HepG2 (cell line): ENCODE results near the gene TXNDC11. TPM values are rescaled to one million over a fixed set of nuclear protein-coding genes. Genes with fewer than 3 reads are reported as not detected.

Experiments
- ELF4 ChIP-seq: sonication (generic); formaldehyde crosslinking; IDR thresholded peaks from 2 replicates; pipeline ENCODE4 v1.5.0; 2020; ENCODE audit warnings: missing genetic modification reagents, mild to moderate bottlenecking, moderate library complexity, borderline replicate concordance
- ERF ChIP-seq: IDR thresholded peaks from 2 replicates; pipeline ENCODE4 v1.6.1; 2018; ENCODE audit warnings: missing biosample characterization, missing genetic modification reagents
- GATA4 ChIP-seq: sonication (generic); IDR thresholded peaks from 2 replicates; pipeline ENCODE4 v1.6.1; 2016; ENCODE audit warnings: antibody characterized with exemption, low read depth, borderline replicate concordance
- IKZF5 ChIP-seq: IDR thresholded peaks from 2 replicates; pipeline ENCODE4 v1.6.1; 2018; ENCODE audit warnings: missing genetic modification reagents, mild to moderate bottlenecking, missing compliant biosample characterization
- IRF2 ChIP-seq: IDR thresholded peaks from 2 replicates; pipeline ENCODE4 v1.6.1; 2018; ENCODE audit warnings: missing genetic modification reagents, missing compliant biosample characterization
- KAT8 ChIP-seq: IDR thresholded peaks from 2 replicates; pipeline ENCODE4 v1.6.1; 2016; ENCODE audit warnings: missing genetic modification reagents, missing compliant biosample characterization
- PAX8 ChIP-seq: sonication (generic); formaldehyde crosslinking; IDR thresholded peaks from 2 replicates; pipeline ENCODE4 v1.8.0; 2022; ENCODE audit warnings: mild to moderate bottlenecking, missing genetic modification reagents, borderline replicate concordance
- PLSCR1 ChIP-seq: sonication (generic); formaldehyde crosslinking; IDR thresholded peaks from 2 replicates; pipeline ENCODE4 v1.5.0; 2020; ENCODE audit warnings: missing genetic modification reagents, mild to moderate bottlenecking, borderline replicate concordance
- POLR2AphosphoS2 ChIP-seq: IDR thresholded peaks from 2 replicates; pipeline ENCODE4 v1.6.1; 2011; ENCODE audit warnings: low read depth, low read length, improper control_type of control experiment
- RBM39 ChIP-seq: fragments of 200-400 bp; formaldehyde crosslinking; IDR thresholded peaks from one replicate; pipeline ENCODE4 v1.6.1; 2018; ENCODE audit warnings: antibody characterized with exemption, mild to moderate bottlenecking, low read depth, low read length; ENCODE audit not compliant: poor library complexity, severe bottlenecking
- REXO4 ChIP-seq: sonication (generic); formaldehyde crosslinking; IDR thresholded peaks from 2 replicates; pipeline ENCODE4 v1.8.0; 2022; ENCODE audit warnings: missing genetic modification reagents, mild to moderate bottlenecking, borderline replicate concordance
- THAP11 ChIP-seq: IDR thresholded peaks from 2 replicates; pipeline ENCODE4 v1.6.1; 2016; ENCODE audit warnings: missing biosample characterization, missing genetic modification reagents
- ZNF567 ChIP-seq: sonication (generic); formaldehyde crosslinking; IDR thresholded peaks from 2 replicates; pipeline ENCODE4 v1.8.1; 2023; ENCODE audit warnings: mild to moderate bottlenecking, missing genetic modification reagents, borderline replicate concordance
- ZNF589 ChIP-seq: sonication (generic); formaldehyde crosslinking; conservative IDR thresholded peaks from 2 replicates; pipeline ENCODE4 v1.8.0; 2022; ENCODE audit warnings: mild to moderate bottlenecking, moderate library complexity, missing genetic modification reagents
- ZNF674 ChIP-seq: sonication (generic); formaldehyde crosslinking; IDR thresholded peaks from 2 replicates; pipeline ENCODE4 v1.5.0; 2020; ENCODE audit warnings: low read depth, mild to moderate bottlenecking, missing genetic modification reagents
- ZNF704 ChIP-seq: sonication (generic); formaldehyde crosslinking; IDR thresholded peaks from 2 replicates; pipeline ENCODE4 v1.8.1; 2023; ENCODE audit warnings: mild to moderate bottlenecking, inconsistent platforms, moderate library complexity, missing genetic modification reagents, borderline replicate concordance
- ZNF850 ChIP-seq: sonication (generic); formaldehyde crosslinking; conservative IDR thresholded peaks from 2 replicates; pipeline ENCODE4 v1.9.0; 2021; ENCODE audit warnings: mild to moderate bottlenecking, missing genetic modification reagents
- ZSCAN21 ChIP-seq: sonication (generic); formaldehyde crosslinking; IDR thresholded peaks from 2 replicates; pipeline ENCODE4 v1.8.0; 2022; ENCODE audit warnings: mild to moderate bottlenecking, missing genetic modification reagents, moderate library complexity, borderline replicate concordance
- polyA plus RNA-seq, 8 experiments: library from polyadenylated mRNA; depleted of rRNA in 3 of 8; stranded (reverse) in 7 of 8; unstranded in 1 of 8; fragments of >200 nt; fragmentation: Illumina TruSeq in 4 of 8; extraction: Trizol in 4 of 8; gene quantifications; 2 replicates each; pipeline versions ENCODE4 v1.2.1 to v1.2.3, GENCODE V29; 2011 to 2016; ENCODE audit warnings: low read depth in 4 of 8, missing spikeins in 1 of 8, mixed read lengths in 1 of 8; ENCODE audit not compliant: insufficient read depth in 1 of 8
- total RNA-seq, 5 experiments: library from RNA; depleted of rRNA; stranded (reverse); fragments of >200 nt; fragmentation: Illumina TruSeq; extraction: Trizol; gene quantifications; 2 replicates each; pipeline ENCODE4 v1.2.3, GENCODE V29; 2016; ENCODE audit warnings: low read depth in 1 of 5
- TF ChIP-seq, protein P1 (sequence below): sonication (generic); formaldehyde crosslinking; IDR thresholded peaks from 2 replicates; pipeline ENCODE4 v1.8.0; 2022; ENCODE audit warnings: missing genetic modification reagents, mild to moderate bottlenecking, borderline replicate concordance
- TF ChIP-seq, protein P2 (sequence below): sonication (generic); formaldehyde crosslinking; IDR thresholded peaks from 2 replicates; pipeline ENCODE4 v1.4.0; 2020; ENCODE audit warnings: mild to moderate bottlenecking, missing genetic modification reagents, borderline replicate concordance
- TF ChIP-seq, protein P3 (sequence below): sonication (generic); formaldehyde crosslinking; IDR thresholded peaks from 2 replicates; pipeline ENCODE4 v1.5.0; 2020; ENCODE audit warnings: missing genetic modification reagents, mild to moderate bottlenecking, borderline replicate concordance

Gene TXNDC11
- total and polyA plus RNA-seq, 2 of the 13 experiments (the other 11 are each of a cell fraction or from before 2014, with no cell fraction given) = 74.9 to 123 TPM

DNA sequence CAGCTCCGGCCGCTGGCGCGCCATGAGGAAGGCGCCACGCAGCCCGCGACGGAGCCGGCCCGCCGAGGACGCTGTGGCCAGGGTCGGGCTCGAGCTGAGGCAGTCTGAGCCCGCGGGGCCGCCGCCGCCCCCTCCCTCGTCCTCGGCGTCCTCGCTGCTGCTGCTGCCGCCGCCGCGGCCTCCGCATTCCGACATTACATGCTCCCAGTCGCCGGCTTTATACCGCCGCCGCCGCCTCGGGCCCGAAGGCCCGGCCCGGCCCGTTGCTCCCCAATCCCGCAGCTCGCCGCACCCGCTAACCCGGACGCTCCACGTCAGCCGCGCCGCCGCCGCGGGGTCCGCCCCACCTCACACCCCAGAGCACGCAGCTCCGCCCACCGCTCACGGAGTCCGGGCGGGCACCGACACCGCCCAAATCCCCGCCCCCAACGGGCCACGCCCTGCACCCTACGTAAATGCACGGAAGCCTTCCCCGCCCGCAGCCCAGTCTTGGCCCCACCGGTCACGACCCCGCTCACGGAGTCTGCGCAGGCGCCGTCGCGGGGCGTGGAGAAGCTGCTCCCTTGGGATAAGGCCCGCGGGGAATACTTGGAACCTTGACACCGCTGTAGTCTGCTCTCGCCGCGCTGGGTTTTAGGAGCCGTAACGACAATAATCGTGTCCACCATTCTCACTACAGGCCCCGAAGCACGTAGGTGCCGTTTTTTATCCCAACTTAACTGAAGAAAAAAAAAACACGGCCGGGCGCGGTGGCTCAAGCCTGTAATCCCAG, at the start of gene TXNDC11 (continued):
- TF ChIP-seq, protein P1, sequence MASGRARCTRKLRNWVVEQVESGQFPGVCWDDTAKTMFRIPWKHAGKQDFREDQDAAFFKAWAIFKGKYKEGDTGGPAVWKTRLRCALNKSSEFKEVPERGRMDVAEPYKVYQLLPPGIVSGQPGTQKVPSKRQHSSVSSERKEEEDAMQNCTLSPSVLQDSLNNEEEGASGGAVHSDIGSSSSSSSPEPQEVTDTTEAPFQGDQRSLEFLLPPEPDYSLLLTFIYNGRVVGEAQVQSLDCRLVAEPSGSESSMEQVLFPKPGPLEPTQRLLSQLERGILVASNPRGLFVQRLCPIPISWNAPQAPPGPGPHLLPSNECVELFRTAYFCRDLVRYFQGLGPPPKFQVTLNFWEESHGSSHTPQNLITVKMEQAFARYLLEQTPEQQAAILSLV (CRISPR knock-in tag) = peak; percentile 95
- TF ChIP-seq ZNF589 (CRISPR knock-in tag) (peak; percentile 85), ELF4 (CRISPR knock-in tag) (peak; percentile 91; the same call in 1 of the 2 replicates), ZSCAN21 (CRISPR knock-in tag) (peak; percentile 92; the same call in 1 of the 2 replicates), POLR2AphosphoS2 (peak; percentile 79; the same call in 1 of the 2 replicates), ZNF567 (CRISPR knock-in tag) (no peak; the same call in 1 of the 2 replicates), GATA4 (peak; percentile 48), ZNF850 (CRISPR knock-in tag) (peak; percentile 71), IRF2 (CRISPR knock-in tag) (peak; percentile 83), ERF (CRISPR knock-in tag) (peak; percentile 96), PAX8 (CRISPR knock-in tag) (peak; percentile 81; the same call in 1 of the 2 replicates), ZNF674 (CRISPR knock-in tag) (no peak; the same call in 1 of the 2 replicates), REXO4 (peak; percentile 87; the same call in 1 of the 2 replicates), THAP11 (CRISPR knock-in tag) (peak; percentile 85), RBM39 (peak; percentile 17), IKZF5 (peak; percentile 96), KAT8 (CRISPR knock-in tag) (peak; percentile 53; the same call in 1 of the 2 replicates), PLSCR1 (CRISPR knock-in tag) (peak; percentile 40; the same call in 1 of the 2 replicates), ZNF704 (peak; percentile 61; the same call in 1 of the 2 replicates)
- TF ChIP-seq, protein P2, sequence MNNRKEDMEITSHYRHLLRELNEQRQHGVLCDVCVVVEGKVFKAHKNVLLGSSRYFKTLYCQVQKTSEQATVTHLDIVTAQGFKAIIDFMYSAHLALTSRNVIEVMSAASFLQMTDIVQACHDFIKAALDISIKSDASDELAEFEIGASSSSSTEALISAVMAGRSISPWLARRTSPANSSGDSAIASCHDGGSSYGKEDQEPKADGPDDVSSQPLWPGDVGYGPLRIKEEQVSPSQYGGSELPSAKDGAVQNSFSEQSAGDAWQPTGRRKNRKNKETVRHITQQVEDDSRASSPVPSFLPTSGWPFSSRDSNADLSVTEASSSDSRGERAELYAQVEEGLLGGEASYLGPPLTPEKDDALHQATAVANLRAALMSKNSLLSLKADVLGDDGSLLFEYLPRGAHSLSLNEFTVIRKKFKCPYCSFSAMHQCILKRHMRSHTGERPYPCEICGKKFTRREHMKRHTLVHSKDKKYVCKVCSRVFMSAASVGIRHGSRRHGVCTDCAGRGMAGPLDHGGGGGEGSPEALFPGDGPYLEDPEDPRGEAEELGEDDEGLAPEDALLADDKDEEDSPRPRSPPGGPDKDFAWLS (CRISPR knock-in tag) = 0 out of 2 replicates have a peak, but pooled peaks have one; percentile 65
- TF ChIP-seq, protein P3, sequence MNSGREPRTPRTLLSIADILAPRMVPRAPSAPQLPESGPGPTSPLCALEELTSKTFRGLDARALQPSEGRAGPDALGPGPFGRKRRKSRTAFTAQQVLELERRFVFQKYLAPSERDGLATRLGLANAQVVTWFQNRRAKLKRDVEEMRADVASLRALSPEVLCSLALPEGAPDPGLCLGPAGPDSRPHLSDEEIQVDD (CRISPR knock-in tag) = peak; percentile 40; the same call in 1 of the 2 replicates
